Measurements from ENCODE around the gene B9D2.

- TF ChIP-seq, protein P1, sequence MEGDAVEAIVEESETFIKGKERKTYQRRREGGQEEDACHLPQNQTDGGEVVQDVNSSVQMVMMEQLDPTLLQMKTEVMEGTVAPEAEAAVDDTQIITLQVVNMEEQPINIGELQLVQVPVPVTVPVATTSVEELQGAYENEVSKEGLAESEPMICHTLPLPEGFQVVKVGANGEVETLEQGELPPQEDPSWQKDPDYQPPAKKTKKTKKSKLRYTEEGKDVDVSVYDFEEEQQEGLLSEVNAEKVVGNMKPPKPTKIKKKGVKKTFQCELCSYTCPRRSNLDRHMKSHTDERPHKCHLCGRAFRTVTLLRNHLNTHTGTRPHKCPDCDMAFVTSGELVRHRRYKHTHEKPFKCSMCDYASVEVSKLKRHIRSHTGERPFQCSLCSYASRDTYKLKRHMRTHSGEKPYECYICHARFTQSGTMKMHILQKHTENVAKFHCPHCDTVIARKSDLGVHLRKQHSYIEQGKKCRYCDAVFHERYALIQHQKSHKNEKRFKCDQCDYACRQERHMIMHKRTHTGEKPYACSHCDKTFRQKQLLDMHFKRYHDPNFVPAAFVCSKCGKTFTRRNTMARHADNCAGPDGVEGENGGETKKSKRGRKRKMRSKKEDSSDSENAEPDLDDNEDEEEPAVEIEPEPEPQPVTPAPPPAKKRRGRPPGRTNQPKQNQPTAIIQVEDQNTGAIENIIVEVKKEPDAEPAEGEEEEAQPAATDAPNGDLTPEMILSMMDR (conservative IDR thresholded peaks at IDR 0.05 in 1 of 2, IDR thresholded peaks at IDR 0.05 in 1 of 2; ENCODE audit: low read depth in 1 of 2, low read length in 2 of 2) = no peak
- TF ChIP-seq EZH2 (IDR thresholded peaks at IDR 0.05; ENCODE audit: low read length, missing control alignments) = no peak
Observed at GRCh38 chr19:41339936-41340335, 24.0 kb downstream of the B9D2 start.
